Measurements from ENCODE around the gene FNDC3B.

GRCh38 chr3:172130717-172131050 lies 91.3 kb downstream of the FNDC3B start:
- TF ChIP-seq POLR2AphosphoS5 (IDR thresholded peaks at IDR 0.05) = no peak
- TF ChIP-seq POLR2A (IDR thresholded peaks at IDR 0.05; ENCODE audit: low read depth) = no peak
- no peak for TF ChIP-seq CTCF (IDR thresholded peaks at IDR 0.05)
- no peak for TF ChIP-seq EP300 (IDR thresholded peaks at IDR 0.05)

All from esophagus muscularis mucosa (tissue), 4 donors.